GM04504 (cell line): ENCODE results near the gene UBE2S.
A peak's percentile ranks its signal among the peaks of the same experiment; 100 is the strongest.

Experiments used
- DNase-seq: peaks from one replicate; pipeline ENCODE4 v3.0.0-alpha.2; 2012; ENCODE audit warnings: low read depth

The UBE2S gene

DNA sequence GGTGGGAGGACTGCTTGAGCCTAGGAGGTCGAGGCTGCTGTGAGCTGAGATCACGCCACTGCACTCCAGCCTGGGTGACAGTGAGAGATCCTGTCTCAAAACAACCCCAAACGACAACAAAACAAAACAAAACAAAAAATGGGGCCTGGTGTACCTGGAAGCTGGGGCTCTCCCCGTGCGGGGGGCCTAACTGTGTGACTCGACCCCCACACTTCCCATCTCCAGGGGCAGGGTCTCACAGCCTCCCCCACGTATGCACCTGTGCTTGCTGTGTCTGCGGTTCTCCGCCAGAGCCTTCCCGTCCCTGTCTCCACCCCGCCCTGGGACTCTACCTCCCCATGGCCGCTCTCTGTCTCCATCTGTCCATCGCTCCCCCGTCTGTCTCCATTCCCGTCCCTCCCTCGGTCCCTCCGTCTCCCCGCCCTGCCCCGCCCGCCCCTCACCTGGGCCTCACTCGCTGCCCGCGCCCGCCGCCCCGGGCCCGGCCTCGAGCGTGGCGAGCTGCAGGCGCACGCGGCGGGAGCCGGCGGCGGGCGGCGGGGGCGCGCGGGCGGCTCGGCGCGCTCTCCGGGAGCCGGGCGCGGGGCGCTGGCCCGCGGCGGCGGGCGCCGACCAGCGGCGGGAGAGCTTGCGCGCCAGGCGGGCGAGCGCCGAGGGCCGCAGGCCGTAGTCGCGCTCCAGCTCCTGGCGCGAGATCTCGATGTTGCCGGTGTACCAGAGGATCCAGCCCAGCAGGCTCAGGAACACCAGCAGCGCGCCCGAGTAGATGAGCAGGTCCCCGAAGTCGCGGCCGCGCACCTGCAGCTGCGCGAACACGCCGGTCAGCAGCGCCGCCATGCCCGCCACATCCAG is 24.1 kb downstream of the UBE2S start:
- no peak for DNase-seq

DNA sequence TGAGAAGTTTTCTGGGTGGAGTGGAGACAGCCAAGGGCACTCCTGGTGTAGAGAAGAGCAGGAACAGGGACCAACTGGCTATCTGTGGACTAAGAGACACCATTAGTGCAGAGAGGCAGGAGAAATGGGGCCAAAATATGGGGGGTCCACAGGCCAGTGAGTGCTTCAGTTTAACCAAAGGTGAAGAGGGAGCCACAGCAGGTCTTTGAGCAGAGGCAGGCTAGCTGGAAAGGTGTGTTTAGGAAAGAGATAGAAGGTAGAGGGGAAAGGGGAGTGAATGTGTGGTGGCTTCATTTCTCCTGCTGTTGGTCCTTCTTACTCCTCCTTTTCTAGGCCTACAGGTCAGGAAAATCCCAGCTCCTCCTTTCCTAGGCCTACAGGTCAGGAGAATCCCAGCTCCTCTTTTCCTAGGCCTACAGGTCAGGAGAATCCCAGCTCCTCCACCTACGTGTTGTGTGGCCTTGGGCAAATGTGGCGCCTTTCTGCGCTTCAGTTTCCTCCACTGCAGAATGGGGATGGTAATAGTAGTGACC is 25.0 kb downstream of the UBE2S start:
- no peak for DNase-seq

DNA sequence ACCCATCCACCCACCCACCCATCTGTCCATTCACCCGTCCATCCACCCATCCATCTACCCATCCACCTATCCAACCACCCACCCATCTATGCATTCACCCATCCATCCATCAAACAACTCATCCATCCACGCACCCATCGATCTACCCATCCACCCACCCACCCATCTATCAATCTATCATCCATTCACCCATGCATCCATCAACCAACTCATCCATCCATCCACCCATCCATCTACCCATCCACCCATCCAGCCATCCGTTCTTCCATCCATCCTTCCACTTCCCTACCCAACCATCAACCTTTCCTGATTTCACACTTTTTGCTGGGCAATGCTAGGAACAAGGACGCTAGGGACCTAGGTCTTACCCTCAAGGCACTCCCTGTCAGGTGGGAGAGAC is 25.6 kb downstream of the UBE2S start:
- DNase-seq = no peak

DNA sequence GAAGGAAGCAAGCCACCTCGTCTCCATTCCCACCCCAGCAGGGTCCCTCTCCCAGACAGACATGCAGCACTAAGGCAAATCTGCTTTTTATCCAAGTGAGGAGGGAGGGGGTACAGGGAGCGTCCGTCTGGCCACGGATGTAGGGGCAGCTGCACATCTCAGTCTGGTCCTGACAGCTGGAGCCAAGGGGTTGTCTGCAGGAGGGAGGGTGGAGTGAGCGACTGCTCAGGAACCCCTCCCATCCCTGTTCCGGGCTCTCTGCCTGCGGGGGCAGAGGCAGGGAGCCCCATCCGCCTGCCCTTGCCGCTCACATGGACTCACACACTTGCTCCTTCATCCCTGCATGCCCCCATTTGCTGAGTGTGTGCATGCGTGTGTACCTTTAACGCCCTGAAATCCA is 28.4 kb downstream of the UBE2S start:
- no peak for DNase-seq

DNA sequence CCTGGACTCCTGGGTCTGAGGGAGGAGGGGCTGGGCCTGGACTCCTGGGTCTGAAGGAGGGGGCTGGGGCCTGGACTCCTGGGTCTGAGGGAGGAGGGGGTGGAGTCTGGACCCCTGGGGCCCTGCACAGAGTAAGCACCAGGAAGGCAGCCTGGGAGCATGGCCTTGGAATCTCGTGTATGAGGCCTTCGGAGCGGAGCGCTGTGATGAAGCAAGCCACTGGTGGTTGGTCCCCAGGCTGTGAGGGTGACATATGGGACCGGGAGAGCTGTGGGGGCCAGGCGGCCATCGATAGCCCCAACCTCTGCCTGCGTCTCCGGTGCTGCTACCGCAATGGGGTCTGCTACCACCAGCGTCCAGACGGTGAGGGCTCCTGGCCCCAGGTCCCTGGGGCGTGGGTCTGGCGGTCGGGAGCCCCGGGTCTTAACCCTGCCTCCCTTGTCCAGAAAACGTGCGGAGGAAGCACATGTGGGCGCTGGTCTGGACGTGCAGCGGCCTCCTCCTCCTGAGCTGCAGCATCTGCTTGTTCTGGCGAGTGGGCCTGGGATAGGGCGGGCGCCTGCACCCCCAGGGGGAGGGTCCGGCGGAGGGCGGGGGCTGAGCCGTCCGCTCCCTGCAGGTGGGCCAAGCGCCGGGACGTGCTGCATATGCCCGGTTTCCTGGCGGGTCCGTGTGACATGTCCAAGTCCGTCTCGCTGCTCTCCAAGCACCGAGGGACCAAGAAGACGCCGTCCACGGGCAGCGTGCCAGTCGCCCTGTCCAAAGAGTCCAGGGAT is 30.0 kb downstream of the UBE2S start:
- no peak for DNase-seq

DNA sequence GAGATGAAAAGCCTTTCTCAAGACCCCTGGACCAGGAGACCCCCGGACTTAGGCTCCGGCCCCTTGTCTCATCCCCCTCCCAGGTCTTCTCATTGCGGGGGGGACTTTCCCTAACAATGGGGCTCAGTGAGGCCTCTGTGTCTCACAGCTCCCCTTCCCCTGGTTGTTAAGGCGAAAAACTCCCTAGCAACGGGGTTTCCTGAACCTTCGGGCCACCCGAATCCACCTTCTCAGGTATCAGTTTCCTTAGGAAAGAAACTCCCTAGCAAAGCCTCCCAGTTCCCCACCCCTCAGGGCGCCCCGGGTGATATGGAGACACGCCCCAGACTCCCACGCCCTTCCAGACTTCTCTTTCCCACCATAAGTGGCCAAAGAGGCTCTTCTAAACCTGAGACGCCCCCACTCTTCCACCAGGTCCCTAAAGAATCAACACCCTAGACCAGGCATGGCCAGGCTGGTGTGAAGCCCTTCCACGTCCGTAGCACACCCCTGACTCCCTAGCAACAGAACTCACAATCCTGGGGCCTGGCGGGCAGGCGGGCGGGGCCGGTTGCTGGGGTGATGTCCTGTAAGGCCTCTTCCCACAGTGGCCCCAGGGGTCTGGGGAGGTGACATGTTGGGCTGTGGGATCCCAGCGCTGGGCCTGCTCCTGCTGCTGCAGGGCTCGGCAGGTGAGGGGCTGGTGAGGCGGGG is 31.2 kb downstream of the UBE2S start, which contains the start of gene TMEM190:
Gene TMEM190, plus strand, starts transcription at position 586 of the 693 bp plus-strand sequence. Its CDS starts 28 bp downstream, at position 614.
- DNase-seq = no peak

DNA sequence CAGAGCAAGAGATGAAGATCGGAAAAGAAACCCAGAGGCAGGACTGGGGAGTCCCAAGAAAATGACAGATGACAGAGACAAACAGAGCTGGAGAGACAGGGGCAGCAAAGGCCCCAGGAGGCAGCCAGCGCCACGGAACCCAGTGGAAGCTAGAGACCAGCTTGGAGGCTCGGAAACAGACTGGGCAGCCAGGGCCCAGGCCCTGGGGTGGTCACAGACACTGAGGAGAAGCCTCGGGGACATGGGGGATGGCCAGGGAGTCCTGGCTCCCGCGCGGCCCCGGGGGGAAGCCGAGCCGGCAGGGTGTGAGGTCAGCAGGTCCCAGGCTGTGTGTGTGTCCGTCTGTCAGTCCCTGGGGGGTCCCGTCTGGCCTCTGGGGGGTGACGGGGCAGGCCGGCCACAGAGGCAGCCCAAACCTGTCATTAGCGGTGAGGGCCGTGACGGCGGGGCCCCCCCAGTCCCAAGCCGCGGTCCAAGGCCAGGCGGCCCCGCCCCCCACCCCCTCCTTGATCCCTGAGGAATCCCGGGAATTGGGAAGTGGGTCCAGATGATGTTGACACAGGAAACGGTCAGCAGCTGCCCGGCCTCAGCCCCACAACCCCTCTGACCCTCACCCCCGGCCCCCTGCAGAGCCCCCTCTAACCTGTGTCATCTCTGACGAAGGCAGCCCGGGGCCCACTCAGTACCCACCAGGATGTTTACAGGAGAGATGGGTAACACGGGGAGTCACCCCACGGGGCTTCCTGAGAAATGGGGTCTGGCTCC is 33.4 kb downstream of the UBE2S start:
- no peak for DNase-seq

DNA sequence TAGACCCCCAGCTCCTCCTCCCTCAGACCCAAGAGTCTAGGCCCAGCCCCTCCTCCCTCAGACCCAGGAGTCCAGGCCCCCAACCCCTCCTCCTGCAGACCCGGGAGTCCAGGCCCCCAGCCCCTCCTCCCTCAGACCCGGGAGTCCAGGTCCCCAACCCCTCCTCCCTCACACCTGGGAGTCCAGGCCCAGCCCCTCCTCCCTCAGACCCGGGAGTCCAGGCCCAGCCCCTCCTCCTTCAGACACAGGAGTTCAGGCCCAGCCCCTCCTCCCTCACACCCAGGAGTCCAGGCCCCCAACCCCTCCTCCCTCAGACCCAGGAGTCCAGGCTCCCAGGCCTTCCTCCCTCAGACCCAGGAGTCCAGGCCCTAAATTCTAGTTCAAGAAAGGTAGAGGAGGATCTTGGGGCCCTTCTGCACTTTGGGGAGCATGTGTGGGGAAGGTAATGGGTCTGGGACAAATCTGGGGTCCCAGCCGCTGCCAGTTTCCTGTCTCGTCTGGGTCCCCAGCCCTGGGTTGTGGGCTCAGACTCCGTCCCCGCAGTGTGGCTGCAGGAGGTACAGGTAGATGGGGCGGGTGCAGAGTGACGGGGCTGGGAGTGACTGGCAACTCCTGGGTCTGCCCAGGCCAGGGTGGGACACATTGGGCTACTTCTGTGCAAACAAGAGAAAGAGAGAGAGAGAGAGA is 34.1 kb downstream of the UBE2S start:
- no peak for DNase-seq

DNA sequence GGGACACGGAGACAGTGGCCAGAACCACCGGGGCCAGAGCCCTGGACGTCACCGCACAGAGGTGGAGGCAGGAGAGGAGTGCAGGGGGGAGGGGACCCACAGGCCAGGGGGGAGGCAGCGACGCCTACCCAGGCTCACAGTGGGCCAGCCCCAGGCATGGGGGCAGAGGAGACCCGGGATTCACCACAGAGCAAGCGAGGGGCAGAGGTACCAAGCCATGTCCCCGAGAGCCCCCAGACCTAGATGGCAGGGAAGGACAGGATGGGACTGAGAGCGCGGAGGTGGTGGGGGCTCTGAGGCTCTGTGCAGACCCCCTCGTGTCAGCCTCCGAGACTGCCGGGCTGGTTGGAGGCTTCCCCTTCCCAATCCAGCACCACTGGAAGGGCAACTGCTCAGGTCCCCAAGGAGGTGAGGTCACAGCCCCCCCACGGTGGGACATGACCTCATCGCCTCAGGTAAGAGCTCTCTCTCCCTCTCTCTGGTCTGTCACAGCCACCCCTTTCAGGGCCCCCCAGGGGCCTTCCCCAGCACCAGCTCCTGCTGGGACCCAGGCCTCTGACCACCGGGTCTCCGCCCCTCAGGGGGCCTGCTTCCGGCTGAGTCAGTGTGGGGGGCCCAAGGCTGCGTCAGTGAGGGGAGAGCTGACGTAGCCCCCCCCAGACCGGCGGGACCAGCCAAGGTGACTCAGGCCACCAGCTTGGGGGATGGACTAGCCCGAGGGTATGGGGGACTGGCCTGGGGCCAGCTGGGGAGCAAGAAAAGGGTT is 35.1 kb downstream of the UBE2S start:
- DNase-seq = no peak

DNA sequence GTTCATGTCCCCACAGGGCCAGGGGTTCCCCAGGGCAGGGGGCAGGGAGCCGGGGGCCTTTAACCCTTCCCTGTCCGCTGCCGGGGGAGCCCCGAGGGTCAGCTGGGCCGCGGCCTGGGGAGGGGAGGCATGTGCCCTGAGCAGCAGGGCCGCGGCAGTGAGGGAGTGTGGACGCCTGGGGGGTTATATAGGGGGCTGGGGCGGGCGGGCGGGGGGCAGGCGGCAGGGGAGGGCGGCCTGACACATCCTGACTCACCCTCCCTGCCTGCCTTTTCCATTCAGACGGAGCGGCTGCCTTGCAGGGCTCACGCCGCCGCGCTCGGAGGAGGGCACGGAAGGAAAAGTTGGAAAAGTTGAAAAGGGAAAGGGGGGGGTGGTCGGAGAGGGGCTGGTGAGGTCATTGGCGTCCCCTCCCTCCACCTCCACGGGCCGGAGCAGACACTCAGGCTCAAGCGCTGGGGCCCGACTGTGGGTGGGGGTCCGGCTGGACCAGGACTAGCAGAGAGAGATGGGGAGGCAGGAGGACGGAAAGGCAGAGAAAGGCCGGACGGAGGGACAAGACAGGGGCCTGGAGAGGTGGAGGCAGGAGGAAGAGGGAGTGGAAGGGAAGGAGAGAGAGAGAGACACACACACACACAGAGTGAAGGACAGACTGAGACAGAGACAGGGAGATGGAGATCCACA is 37.1 kb downstream of the UBE2S start, which contains the start of gene IL11:
Gene IL11, minus strand, starts transcription at position 159 of the 684 bp plus-strand sequence. Its CDS starts 153 bp downstream, at position 6.
- no peak for DNase-seq

DNA sequence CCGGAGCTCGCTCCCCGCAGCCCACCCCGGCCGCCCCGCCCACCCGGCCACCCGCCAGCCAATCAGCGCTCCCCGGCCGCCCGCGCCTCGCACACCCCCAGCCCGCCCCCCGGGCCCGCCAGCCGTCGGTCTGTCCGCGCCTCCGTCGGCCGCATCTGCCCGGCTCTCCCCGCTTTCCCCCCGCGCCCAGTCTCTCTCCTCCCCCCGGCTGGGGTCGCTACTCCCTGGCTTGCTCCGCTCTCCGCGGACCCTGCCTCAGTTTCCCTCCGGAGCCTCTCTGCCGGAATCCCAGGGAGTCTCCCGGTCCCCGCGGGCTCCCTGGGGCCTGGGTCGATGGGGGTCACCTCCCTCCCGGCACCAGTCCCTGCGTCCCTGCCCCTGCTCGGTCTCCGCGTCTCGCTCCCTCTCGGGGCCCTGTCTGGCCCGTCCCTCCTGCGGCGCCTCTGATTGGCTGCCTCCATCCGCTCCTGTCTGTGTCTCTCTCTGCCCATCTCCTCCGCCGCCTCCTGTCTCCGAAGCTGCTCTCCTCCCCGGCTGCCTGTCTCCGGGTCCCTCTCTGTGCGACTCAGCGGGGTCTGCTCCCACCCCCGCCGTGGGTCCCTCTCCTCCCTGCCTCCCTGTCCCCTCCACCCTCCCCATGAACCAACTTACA is 37.8 kb downstream of the UBE2S start:
- peak; percentile 55 for DNase-seq

DNA sequence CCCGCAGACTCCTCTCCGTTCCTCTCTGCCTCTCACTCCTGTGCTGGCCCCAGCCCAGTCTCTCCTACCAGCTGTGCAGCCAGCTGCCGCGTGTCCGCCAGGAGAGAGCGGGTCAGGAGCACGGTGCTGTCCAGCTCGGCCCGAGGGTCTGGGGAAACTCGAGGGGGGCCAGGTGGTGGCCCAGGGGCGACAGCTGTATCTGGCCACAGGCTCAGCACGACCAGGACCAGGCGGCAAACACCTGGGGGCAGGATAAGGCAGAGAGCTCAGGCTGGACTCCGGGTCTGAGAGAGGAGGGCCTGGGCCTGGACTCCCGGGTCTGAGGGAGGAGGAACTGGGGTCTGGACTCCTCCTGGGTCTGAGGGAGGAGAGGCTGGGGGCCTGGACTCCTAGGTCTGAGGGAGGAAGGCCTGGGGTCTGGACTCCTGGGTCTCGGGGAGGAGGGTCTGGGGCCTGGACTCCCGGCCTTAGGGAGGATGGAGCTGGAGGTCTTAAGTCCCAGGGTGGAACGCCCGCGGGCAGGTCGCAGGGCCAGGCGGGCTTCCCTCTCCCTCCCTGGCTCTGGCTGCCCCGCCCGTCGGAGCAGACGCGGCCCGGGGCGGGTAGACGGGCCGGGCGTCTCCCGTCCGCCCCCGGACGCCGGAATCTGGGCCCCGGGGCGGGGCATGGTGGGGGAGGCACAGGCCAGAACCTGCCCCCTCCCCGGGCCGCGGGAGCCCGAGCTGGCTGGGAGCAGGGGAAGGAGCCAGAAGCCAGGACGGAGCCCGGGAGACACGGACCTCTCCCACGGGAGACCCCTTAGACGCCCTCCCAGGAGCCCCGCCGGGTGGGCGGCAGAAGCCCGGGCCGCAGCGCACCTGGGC is 38.7 kb downstream of the UBE2S start:
- no peak for DNase-seq

DNA sequence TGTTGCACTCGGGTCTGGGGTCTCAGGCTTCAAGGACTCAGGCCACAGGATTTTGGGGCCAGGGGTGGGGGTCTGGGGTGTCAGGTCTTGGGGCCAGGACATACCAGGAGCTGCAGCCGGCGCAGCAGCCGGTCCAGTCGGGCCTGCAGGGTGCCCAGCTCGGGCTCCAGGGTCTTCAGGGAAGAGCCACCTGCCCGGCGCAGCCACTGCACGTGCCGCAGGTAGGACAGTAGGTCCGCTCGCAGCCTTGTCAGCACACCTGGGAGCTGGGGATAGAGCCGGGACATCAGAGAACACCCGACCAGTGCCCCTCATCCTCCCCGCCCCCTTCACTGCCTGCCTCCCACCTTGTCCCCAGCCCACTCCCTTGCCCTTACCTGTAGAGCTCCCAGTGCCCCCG is 39.5 kb downstream of the UBE2S start:
- no peak for DNase-seq

DNA sequence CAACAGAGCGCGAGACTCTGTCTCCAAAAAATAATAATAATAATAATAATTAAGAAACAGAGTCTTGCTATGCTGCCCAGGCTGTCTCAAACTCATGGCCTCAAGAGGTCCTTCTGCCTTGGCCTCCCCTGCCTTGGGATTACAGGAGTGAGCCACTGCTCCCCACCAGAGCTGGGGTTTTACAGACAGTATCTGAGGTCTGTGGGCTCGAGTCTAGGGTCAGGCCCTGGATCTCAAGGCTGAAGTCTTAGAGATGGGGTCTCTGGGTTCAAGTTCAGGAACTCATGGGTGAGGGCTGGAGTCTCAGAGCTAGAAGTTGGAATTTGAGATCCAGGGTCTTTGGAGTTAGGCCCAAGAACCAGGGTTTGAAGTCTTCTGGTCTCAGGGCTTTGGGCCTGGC is 40.8 kb downstream of the UBE2S start:
- DNase-seq = no peak

DNA sequence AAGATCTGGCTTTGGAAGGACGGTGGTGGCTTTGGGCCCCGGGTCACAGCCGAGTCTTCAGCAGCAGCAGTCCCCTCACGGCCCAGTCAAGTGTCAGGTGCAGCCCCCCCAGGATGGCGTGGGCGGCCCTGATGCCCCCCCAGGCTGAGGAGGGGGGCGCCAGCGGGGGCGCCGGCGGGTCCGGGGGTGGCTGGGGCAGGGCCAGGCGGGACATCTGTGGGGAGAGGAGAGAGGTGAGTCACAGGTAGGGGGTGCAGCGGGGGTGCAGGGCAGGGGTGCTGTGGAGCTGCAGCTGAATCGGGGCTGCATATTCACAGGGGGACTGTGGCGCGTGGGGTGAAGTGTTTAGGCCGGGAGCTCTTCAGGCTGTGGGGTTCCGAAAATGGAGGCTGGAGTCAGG is 41.6 kb downstream of the UBE2S start:
- DNase-seq = no peak

DNA sequence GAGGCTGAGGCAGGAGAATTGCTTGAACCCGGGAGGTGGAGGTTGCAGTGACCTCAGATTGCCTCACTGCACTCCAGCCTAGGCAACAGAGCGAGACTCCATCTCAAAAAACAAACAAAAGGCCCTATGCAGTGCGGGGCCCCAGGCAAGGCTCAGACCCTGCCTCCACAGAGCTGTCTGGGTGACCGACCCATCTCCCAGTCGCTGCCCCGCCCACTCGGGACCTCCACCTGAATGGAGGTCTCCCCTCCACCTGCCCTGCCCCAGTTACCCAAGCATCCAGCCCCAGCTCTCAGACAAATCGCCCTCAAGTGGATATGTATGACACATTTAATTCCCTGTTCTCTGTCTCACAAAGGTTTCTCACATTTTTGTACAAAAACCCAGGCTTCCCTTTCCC is 42.3 kb downstream of the UBE2S start:
- DNase-seq = no peak

DNA sequence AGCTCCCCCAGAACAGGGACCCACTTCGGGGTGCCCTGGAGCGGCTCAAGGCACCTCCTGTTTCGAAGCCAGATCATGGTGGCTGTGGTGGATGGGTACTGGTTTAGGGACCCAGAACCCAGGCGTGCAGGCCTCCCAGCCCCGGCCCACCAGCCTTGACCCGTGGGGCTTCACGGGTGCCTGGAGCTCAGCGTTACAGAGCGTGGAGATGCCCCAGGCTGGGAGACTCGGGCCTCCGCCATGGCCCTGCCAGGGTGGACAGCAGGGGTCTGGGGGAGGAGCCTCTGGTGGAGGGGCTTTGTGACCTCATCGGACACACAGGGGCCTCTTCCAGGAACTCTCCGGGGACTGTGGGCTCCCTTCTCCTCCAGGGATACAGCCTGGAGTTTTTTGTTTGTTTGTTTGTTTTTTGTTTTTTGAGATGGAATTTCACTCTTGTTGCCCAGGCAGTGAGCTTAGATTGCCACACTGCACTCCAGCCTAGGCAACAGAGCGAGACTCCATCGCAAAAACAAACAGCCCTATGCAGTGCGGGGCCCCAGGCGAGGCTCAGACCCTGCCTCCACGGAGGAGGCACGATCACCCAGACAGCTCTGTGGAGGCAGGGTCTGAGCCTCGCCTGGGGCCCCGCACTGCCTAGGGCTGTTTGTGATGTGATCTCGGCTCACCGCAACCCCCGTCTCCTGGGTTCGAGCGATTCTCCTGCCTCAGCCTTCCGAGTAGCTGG is 44.4 kb downstream of the UBE2S start, which contains the start of gene GARIN5B:
Gene GARIN5B, minus strand, starts transcription at position 271 of the 727 bp plus-strand sequence. Its CDS starts 194 bp downstream, at position 77.
- DNase-seq = no peak
